WTC11 (cell line): ENCODE results near the gene CNTNAP2.

ENCODE experiments used
- ARID4B ChIP-seq: sonication (generic); formaldehyde crosslinking; IDR thresholded peaks from 2 replicates; pipeline ENCODE4 v1.8.0; 2023; ENCODE audit warnings: missing genetic modification reagents, mild to moderate bottlenecking, borderline replicate concordance
- CREB1 ChIP-seq: sonication (generic); formaldehyde crosslinking; IDR thresholded peaks from 2 replicates; pipeline ENCODE4 v1.8.0; 2023; ENCODE audit warnings: mild to moderate bottlenecking, missing genetic modification reagents
- JUN ChIP-seq: sonication (generic); formaldehyde crosslinking; IDR thresholded peaks from 2 replicates; pipeline ENCODE4 v1.8.0; 2023; ENCODE audit warnings: mild to moderate bottlenecking, missing genetic modification reagents
- TCF7 ChIP-seq: sonication (generic); formaldehyde crosslinking; IDR thresholded peaks from 2 replicates; pipeline ENCODE4 v1.8.0; 2022; ENCODE audit warnings: mild to moderate bottlenecking, low read depth, missing genetic modification reagents, moderate library complexity
- TF ChIP-seq, protein P1 (sequence below): fragments of 200-600 bp; IDR thresholded peaks from 2 replicates; pipeline ENCODE4 v1.8.0; 2022; ENCODE audit warnings: antibody characterized with exemption
- TF ChIP-seq, protein P2 (sequence below): sonication (generic); formaldehyde crosslinking; IDR thresholded peaks from 2 replicates; pipeline ENCODE4 v1.8.1; 2023; ENCODE audit warnings: mild to moderate bottlenecking, missing genetic modification reagents
- TF ChIP-seq, protein P3 (sequence below): sonication (generic); formaldehyde crosslinking; IDR thresholded peaks from 2 replicates; pipeline ENCODE4 v1.8.1; 2022; ENCODE audit warnings: mild to moderate bottlenecking, missing genetic modification reagents, moderate library complexity, borderline replicate concordance

GRCh38 chr7:147646568-147646967, 1530.0 kb downstream of the CNTNAP2 start:
- TF ChIP-seq, protein P1, sequence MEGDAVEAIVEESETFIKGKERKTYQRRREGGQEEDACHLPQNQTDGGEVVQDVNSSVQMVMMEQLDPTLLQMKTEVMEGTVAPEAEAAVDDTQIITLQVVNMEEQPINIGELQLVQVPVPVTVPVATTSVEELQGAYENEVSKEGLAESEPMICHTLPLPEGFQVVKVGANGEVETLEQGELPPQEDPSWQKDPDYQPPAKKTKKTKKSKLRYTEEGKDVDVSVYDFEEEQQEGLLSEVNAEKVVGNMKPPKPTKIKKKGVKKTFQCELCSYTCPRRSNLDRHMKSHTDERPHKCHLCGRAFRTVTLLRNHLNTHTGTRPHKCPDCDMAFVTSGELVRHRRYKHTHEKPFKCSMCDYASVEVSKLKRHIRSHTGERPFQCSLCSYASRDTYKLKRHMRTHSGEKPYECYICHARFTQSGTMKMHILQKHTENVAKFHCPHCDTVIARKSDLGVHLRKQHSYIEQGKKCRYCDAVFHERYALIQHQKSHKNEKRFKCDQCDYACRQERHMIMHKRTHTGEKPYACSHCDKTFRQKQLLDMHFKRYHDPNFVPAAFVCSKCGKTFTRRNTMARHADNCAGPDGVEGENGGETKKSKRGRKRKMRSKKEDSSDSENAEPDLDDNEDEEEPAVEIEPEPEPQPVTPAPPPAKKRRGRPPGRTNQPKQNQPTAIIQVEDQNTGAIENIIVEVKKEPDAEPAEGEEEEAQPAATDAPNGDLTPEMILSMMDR: no peak
- TF ChIP-seq TCF7 (CRISPR knock-in tag) (no peak), JUN (no peak), CREB1 (CRISPR knock-in tag) (no peak), ARID4B (CRISPR knock-in tag) (no peak)
- TF ChIP-seq, protein P2, sequence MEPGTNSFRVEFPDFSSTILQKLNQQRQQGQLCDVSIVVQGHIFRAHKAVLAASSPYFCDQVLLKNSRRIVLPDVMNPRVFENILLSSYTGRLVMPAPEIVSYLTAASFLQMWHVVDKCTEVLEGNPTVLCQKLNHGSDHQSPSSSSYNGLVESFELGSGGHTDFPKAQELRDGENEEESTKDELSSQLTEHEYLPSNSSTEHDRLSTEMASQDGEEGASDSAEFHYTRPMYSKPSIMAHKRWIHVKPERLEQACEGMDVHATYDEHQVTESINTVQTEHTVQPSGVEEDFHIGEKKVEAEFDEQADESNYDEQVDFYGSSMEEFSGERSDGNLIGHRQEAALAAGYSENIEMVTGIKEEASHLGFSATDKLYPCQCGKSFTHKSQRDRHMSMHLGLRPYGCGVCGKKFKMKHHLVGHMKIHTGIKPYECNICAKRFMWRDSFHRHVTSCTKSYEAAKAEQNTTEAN (CRISPR knock-in tag): no peak
- TF ChIP-seq, protein P3, sequence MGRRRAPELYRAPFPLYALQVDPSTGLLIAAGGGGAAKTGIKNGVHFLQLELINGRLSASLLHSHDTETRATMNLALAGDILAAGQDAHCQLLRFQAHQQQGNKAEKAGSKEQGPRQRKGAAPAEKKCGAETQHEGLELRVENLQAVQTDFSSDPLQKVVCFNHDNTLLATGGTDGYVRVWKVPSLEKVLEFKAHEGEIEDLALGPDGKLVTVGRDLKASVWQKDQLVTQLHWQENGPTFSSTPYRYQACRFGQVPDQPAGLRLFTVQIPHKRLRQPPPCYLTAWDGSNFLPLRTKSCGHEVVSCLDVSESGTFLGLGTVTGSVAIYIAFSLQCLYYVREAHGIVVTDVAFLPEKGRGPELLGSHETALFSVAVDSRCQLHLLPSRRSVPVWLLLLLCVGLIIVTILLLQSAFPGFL (CRISPR knock-in tag): no peak
